ENCODE data around the gene RTTN.
A peak's percentile ranks its signal among the peaks of the same experiment; 100 is the strongest.

Gene RTTN

GRCh38 chr18:70031221-70031620 lies 174.3 kb downstream of the RTTN start:
- H3K27me3 Mint-ChIP-seq (ENCODE audit: low read depth) = no peaks in the 10 kb centered on the region
- H3K36me3 Mint-ChIP-seq (ENCODE audit: low read depth) = peaks cover 21% of the 10 kb centered on the region
- no peak overlapping the region for H3K27ac Mint-ChIP-seq
- no peaks in the 10 kb centered on the region for H3K4me1 Mint-ChIP-seq (ENCODE audit: low read depth)
- H3K4me3 Mint-ChIP-seq = no peak overlapping the region
- peaks cover 3% of the 10 kb centered on the region for H3K9me3 Mint-ChIP-seq
- DNase-seq (ENCODE audit: low spot score) = no peak

- Mint-ChIP-seq H3K4me3 (no peak overlapping the region), H3K36me3 (ENCODE audit: low read depth) (peaks cover 23% of the 10 kb centered on the region), H3K9me3 (no peaks in the 10 kb centered on the region)
Observed at GRCh38 chr18:70030728-70031127, 174.8 kb downstream of the RTTN start.

GRCh38 chr18:70029163-70029562 lies 176.3 kb downstream of the RTTN start:
- H3K36me3 Mint-ChIP-seq (ENCODE audit: low read depth) = peaks cover 25% of the 10 kb centered on the region
- H3K4me1 Mint-ChIP-seq (ENCODE audit: low read depth) = peaks cover 2% of the 10 kb centered on the region
- no peaks in the 10 kb centered on the region for H3K27me3 Mint-ChIP-seq (ENCODE audit: low read depth)
- H3K4me3 Mint-ChIP-seq = no peak overlapping the region
- H3K27ac Mint-ChIP-seq = no peak overlapping the region
- DNase-seq (ENCODE audit: low spot score) = no peak
- no peaks in the 10 kb centered on the region for H3K9me3 Mint-ChIP-seq

More at GRCh38 chr18:70030728-70031127, 174.8 kb downstream of the RTTN start:
- Mint-ChIP-seq H3K4me1 (ENCODE audit: low read depth) (peaks cover under 1% of the 10 kb centered on the region), H3K27me3 (ENCODE audit: low read depth) (no peaks in the 10 kb centered on the region), H3K27ac (no peak overlapping the region)
- no peak for DNase-seq (ENCODE audit: low spot score)

- H3K27ac Mint-ChIP-seq = no peak overlapping the region
- no peak overlapping the region for H3K4me3 Mint-ChIP-seq
- no peaks in the 10 kb centered on the region for H3K9me3 Mint-ChIP-seq
- peaks cover 28% of the 10 kb centered on the region for H3K36me3 Mint-ChIP-seq (ENCODE audit: low read depth)
- peaks cover 2% of the 10 kb centered on the region for H3K4me1 Mint-ChIP-seq (ENCODE audit: low read depth)
- no peak for DNase-seq (ENCODE audit: low spot score)
- H3K27me3 Mint-ChIP-seq (ENCODE audit: low read depth) = no peaks in the 10 kb centered on the region
Observed at GRCh38 chr18:70028734-70029133, 176.8 kb downstream of the RTTN start.

GRCh38 chr18:70028084-70028483 lies 177.4 kb downstream of the RTTN start:
- no peak overlapping the region for H3K4me3 Mint-ChIP-seq

GRCh38 chr18:70025580-70025979 lies 179.9 kb downstream of the RTTN start:
- no peak for DNase-seq (ENCODE audit: low spot score)
- H3K4me1 Mint-ChIP-seq (ENCODE audit: low read depth) = peaks cover 2% of the 10 kb centered on the region
- no peaks in the 10 kb centered on the region for H3K27me3 Mint-ChIP-seq (ENCODE audit: low read depth)
- H3K27ac Mint-ChIP-seq = no peak overlapping the region
- H3K9me3 Mint-ChIP-seq = no peaks in the 10 kb centered on the region
- peaks cover 39% of the 10 kb centered on the region for H3K36me3 Mint-ChIP-seq (ENCODE audit: low read depth)
- no peak overlapping the region for H3K4me3 Mint-ChIP-seq

More at GRCh38 chr18:70028084-70028483, 177.4 kb downstream of the RTTN start:
- Mint-ChIP-seq H3K27ac (no peak overlapping the region), H3K36me3 (ENCODE audit: low read depth) (peaks cover 32% of the 10 kb centered on the region), H3K9me3 (no peaks in the 10 kb centered on the region), H3K27me3 (ENCODE audit: low read depth) (no peaks in the 10 kb centered on the region), H3K4me1 (ENCODE audit: low read depth) (peaks cover 2% of the 10 kb centered on the region)
- no peak for DNase-seq (ENCODE audit: low spot score)

- H3K27me3 Mint-ChIP-seq (ENCODE audit: low read depth) = no peaks in the 10 kb centered on the region
Observed at GRCh38 chr18:70024829-70025228, 180.7 kb downstream of the RTTN start.

GRCh38 chr18:70024093-70024492 lies 181.4 kb downstream of the RTTN start:
- no peak for DNase-seq (ENCODE audit: low spot score)
- no peaks in the 10 kb centered on the region for H3K27me3 Mint-ChIP-seq (ENCODE audit: low read depth)
- H3K27ac Mint-ChIP-seq = peak overlapping the region; percentile 11
- H3K4me1 Mint-ChIP-seq (ENCODE audit: low read depth) = peaks cover 2% of the 10 kb centered on the region
- no peaks in the 10 kb centered on the region for H3K9me3 Mint-ChIP-seq
- H3K36me3 Mint-ChIP-seq (ENCODE audit: low read depth) = peaks cover 42% of the 10 kb centered on the region
- no peak overlapping the region for H3K4me3 Mint-ChIP-seq

More at GRCh38 chr18:70024829-70025228, 180.7 kb downstream of the RTTN start:
- peaks cover 2% of the 10 kb centered on the region for H3K4me1 Mint-ChIP-seq (ENCODE audit: low read depth)
- H3K9me3 Mint-ChIP-seq = no peaks in the 10 kb centered on the region
- no peak for DNase-seq (ENCODE audit: low spot score)
- no peak overlapping the region for H3K4me3 Mint-ChIP-seq
- no peak overlapping the region for H3K27ac Mint-ChIP-seq
- peaks cover 42% of the 10 kb centered on the region for H3K36me3 Mint-ChIP-seq (ENCODE audit: low read depth)

GRCh38 chr18:70022636-70023035 lies 182.9 kb downstream of the RTTN start:
- no peaks in the 10 kb centered on the region for H3K9me3 Mint-ChIP-seq
- peaks cover 2% of the 10 kb centered on the region for H3K4me1 Mint-ChIP-seq (ENCODE audit: low read depth)
- H3K4me3 Mint-ChIP-seq = no peak overlapping the region
- H3K27ac Mint-ChIP-seq = no peak overlapping the region
- DNase-seq (ENCODE audit: low spot score) = no peak
- peaks cover 37% of the 10 kb centered on the region for H3K36me3 Mint-ChIP-seq (ENCODE audit: low read depth)
- H3K27me3 Mint-ChIP-seq (ENCODE audit: low read depth) = no peaks in the 10 kb centered on the region

- no peaks in the 10 kb centered on the region for H3K27me3 Mint-ChIP-seq (ENCODE audit: low read depth)
- DNase-seq (ENCODE audit: low spot score) = no peak
- no peak overlapping the region for H3K27ac Mint-ChIP-seq
- peaks cover 40% of the 10 kb centered on the region for H3K36me3 Mint-ChIP-seq (ENCODE audit: low read depth)
- no peak overlapping the region for H3K4me3 Mint-ChIP-seq
- H3K4me1 Mint-ChIP-seq (ENCODE audit: low read depth) = peaks cover 4% of the 10 kb centered on the region
- H3K9me3 Mint-ChIP-seq = no peaks in the 10 kb centered on the region
Observed at GRCh38 chr18:70021498-70021897, 184.0 kb downstream of the RTTN start.

GRCh38 chr18:70021043-70021442 lies 184.4 kb downstream of the RTTN start:
- Mint-ChIP-seq H3K4me3 (no peak overlapping the region), H3K9me3 (no peaks in the 10 kb centered on the region), H3K27ac (no peak overlapping the region), H3K36me3 (ENCODE audit: low read depth) (peaks cover 38% of the 10 kb centered on the region), H3K4me1 (ENCODE audit: low read depth) (peaks cover 5% of the 10 kb centered on the region), H3K27me3 (ENCODE audit: low read depth) (no peaks in the 10 kb centered on the region)
- DNase-seq (ENCODE audit: low spot score) = no peak

GRCh38 chr18:70019991-70020390 lies 185.5 kb downstream of the RTTN start:
- H3K4me1 Mint-ChIP-seq (ENCODE audit: low read depth) = peaks cover 3% of the 10 kb centered on the region
- no peaks in the 10 kb centered on the region for H3K9me3 Mint-ChIP-seq
- no peak overlapping the region for H3K4me3 Mint-ChIP-seq
- no peaks in the 10 kb centered on the region for H3K27me3 Mint-ChIP-seq (ENCODE audit: low read depth)
- no peak overlapping the region for H3K27ac Mint-ChIP-seq
- H3K36me3 Mint-ChIP-seq (ENCODE audit: low read depth) = peaks cover 35% of the 10 kb centered on the region
- no peak for DNase-seq (ENCODE audit: low spot score)

GRCh38 chr18:70019136-70019535 lies 186.4 kb downstream of the RTTN start:
- no peaks in the 10 kb centered on the region for H3K27me3 Mint-ChIP-seq (ENCODE audit: low read depth)

GRCh38 chr18:70015127-70015526 lies 190.4 kb downstream of the RTTN start:
- H3K9me3 Mint-ChIP-seq = peaks cover 14% of the 10 kb centered on the region
- no peak overlapping the region for H3K4me3 Mint-ChIP-seq
- peaks cover 3% of the 10 kb centered on the region for H3K4me1 Mint-ChIP-seq (ENCODE audit: low read depth)
- no peaks in the 10 kb centered on the region for H3K27me3 Mint-ChIP-seq (ENCODE audit: low read depth)
- no peak for DNase-seq (ENCODE audit: low spot score)
- no peak overlapping the region for H3K27ac Mint-ChIP-seq
- peaks cover 31% of the 10 kb centered on the region for H3K36me3 Mint-ChIP-seq (ENCODE audit: low read depth)

More at GRCh38 chr18:70019136-70019535, 186.4 kb downstream of the RTTN start:
- no peak for DNase-seq (ENCODE audit: low spot score)
- Mint-ChIP-seq H3K4me3 (no peak overlapping the region), H3K27ac (no peak overlapping the region), H3K9me3 (no peaks in the 10 kb centered on the region), H3K4me1 (ENCODE audit: low read depth) (peaks cover 3% of the 10 kb centered on the region), H3K36me3 (ENCODE audit: low read depth) (peaks cover 31% of the 10 kb centered on the region)

GRCh38 chr18:70005580-70005979 lies 199.9 kb downstream of the RTTN start:
- Mint-ChIP-seq H3K27me3 (ENCODE audit: low read depth) (no peaks in the 10 kb centered on the region), H3K4me1 (ENCODE audit: low read depth) (no peaks in the 10 kb centered on the region), H3K9me3 (peaks cover 10% of the 10 kb centered on the region), H3K27ac (no peak overlapping the region), H3K4me3 (no peak overlapping the region), H3K36me3 (ENCODE audit: low read depth) (peaks cover 41% of the 10 kb centered on the region)
- no peak for DNase-seq (ENCODE audit: low spot score)

All from T-helper 2 cell treated with Interferon-gamma antibody and Interleukin-4, amounts not matched to agents 5 μg/mL and 100 μg/mL, for 36 hours (primary cell).